GM12878 (cell line): ENCODE results near the gene LPIN3. TPM values are rescaled to one million over a fixed set of nuclear protein-coding genes. Genes with fewer than 3 reads are reported as not detected.

Experiments used
- ATAC-seq: fragments of 200-7000 bp; cut with Tn5 transposase; 3 replicates; pipeline ENCODE4 v1.9.1; 2020; ENCODE audit warnings: mild to moderate bottlenecking, moderate library complexity
- BruUV-seq: library from RNA; stranded (reverse); fragments of 400-500 nt; replicated peaks from 2 replicates; lab custom pipeline; 2021; lab: Mats Ljungman, UMichigan
- CTCF ChIA-PET: fragments of 300-600 bp; sonication (Branson Sonifier 250); formaldehyde crosslinking; extraction: SDS; loops from one replicate; lab custom pipeline; 2021; ENCODE audit warnings: inconsistent platforms; lab: Yijun Ruan, JAX
- POLR2A ChIA-PET: fragments of 350-600 bp; formaldehyde crosslinking; extraction: SDS; loops from one replicate; lab custom pipeline; 2021; ENCODE audit warnings: inconsistent platforms; lab: Charles Lee
- RAD21 ChIA-PET: fragments of 300-600 bp; sonication (Branson Sonifier 250); formaldehyde crosslinking; loops from one replicate; lab custom pipeline; 2023; ENCODE audit warnings: antibody characterized with exemption; ENCODE audit not compliant: unreplicated experiment; lab: Charles Lee
- SMC1A ChIA-PET: fragments of 300-600 bp; sonication (Branson Sonifier 250); formaldehyde crosslinking; loops from one replicate; lab custom pipeline; 2023; ENCODE audit not compliant: unreplicated experiment, uncharacterized antibody; lab: Charles Lee
- DNase-seq: peaks from one replicate; pipeline ENCODE4 v3.0.0-alpha.2; 2011; ENCODE audit warnings: low read depth, low spot score
- FAIRE-seq: peaks from 3 replicates; lab custom pipeline; 2011; peaks lifted over from hg19 to GRCh38; lab: Jason Lieb, UNC
- H2AFZ ChIP-seq: 2 replicates; pipeline ENCODE4 v1.6.0; 2011; ENCODE audit warnings: low read depth, low read length, control low read depth; ENCODE audit not compliant: control insufficient read depth
- H3K27ac ChIP-seq: 2 replicates; pipeline ENCODE4 v1.5.1; 2011; ENCODE audit warnings: control low read depth; ENCODE audit not compliant: control insufficient read depth, insufficient read depth
- H3K27me3 ChIP-seq, 2 experiments: replicated peaks in 1 of 2; 2 replicates each; pipeline versions ENCODE4 v1.6.0 to v1.6.1; 2011; ENCODE audit warnings: low read length in 1 of 2; ENCODE audit not compliant: control insufficient read depth in 2 of 2, insufficient read depth in 2 of 2
- H3K36me3 ChIP-seq, 2 experiments: 2 replicates each; pipeline ENCODE4 v1.5.1; 2011; ENCODE audit warnings: low read length in 1 of 2; ENCODE audit not compliant: control insufficient read depth in 2 of 2, insufficient read depth in 2 of 2
- H3K4me1 ChIP-seq: 2 replicates; pipeline ENCODE4 v1.6.1; 2011; ENCODE audit warnings: mild to moderate bottlenecking, low read length, moderate library complexity, mixed read lengths; ENCODE audit not compliant: control insufficient read depth, insufficient read depth
- H3K4me2 ChIP-seq: 2 replicates; pipeline ENCODE4 v1.6.0; 2011; ENCODE audit warnings: control low read depth; ENCODE audit not compliant: control insufficient read depth, insufficient read depth
- H3K4me3 ChIP-seq: fragments of 200-600 bp; sonication (generic); 2 replicates; pipeline ENCODE4 v1.5.1; 2016
- H3K79me2 ChIP-seq: 2 replicates; pipeline ENCODE4 v1.6.0; 2011; ENCODE audit warnings: low read length; ENCODE audit not compliant: control insufficient read depth, insufficient read depth
- H3K9ac ChIP-seq: 2 replicates; pipeline ENCODE4 v1.8.0; 2011; ENCODE audit warnings: low read length, control low read depth, mixed read lengths; ENCODE audit not compliant: control insufficient read depth, insufficient read depth
- H3K9me3 ChIP-seq: replicated peaks from 3 replicates; pipeline ENCODE4 v1.5.1; 2011; ENCODE audit warnings: mild to moderate bottlenecking, low read length; ENCODE audit not compliant: control insufficient read depth, insufficient read depth
- H4K20me1 ChIP-seq: 2 replicates; pipeline ENCODE4 v1.6.0; 2011; ENCODE audit not compliant: control insufficient read depth, insufficient read depth
- CUX1 ChIP-seq: IDR thresholded peaks from 2 replicates; pipeline ENCODE4 v1.6.1; 2012; ENCODE audit warnings: improper control_type of control experiment, low read depth, low read length; ENCODE audit not compliant: insufficient replicate concordance
- IRF4 ChIP-seq: IDR thresholded peaks from 2 replicates; pipeline ENCODE4 v1.6.1; 2011; ENCODE audit warnings: low read depth, low read length
- NR2C2 ChIP-seq: IDR thresholded peaks from 2 replicates; pipeline ENCODE4 v1.6.1; 2011; ENCODE audit warnings: borderline replicate concordance, low read depth; ENCODE audit not compliant: control insufficient read depth, insufficient read length
- PAX5 ChIP-seq: IDR thresholded peaks from 2 replicates; pipeline ENCODE4 v1.6.1; 2011; ENCODE audit warnings: low read depth, low read length, borderline replicate concordance
- POU2F2 ChIP-seq: IDR thresholded peaks from 3 replicates; pipeline ENCODE4 v1.6.1; 2011; ENCODE audit warnings: low read depth, mild to moderate bottlenecking, low read length, borderline replicate concordance
- SMARCA5 ChIP-seq: fragments of 450-650 bp; IDR thresholded peaks from 2 replicates; pipeline ENCODE4 v1.6.1; 2017; ENCODE audit warnings: mild to moderate bottlenecking
- SUZ12 ChIP-seq: fragments of 200-600 bp; sonication (generic); IDR thresholded peaks from one replicate; pipeline ENCODE4 v1.6.1; 2018; ENCODE audit warnings: antibody characterized with exemption, mild to moderate bottlenecking; ENCODE audit not compliant: unreplicated experiment
- YBX1 ChIP-seq: fragments of 450-650 bp; IDR thresholded peaks from 2 replicates; pipeline ENCODE4 v1.6.1; 2016; ENCODE audit warnings: antibody characterized with exemption
- ZBTB4 ChIP-seq: fragments of 450-650 bp; formaldehyde crosslinking; IDR thresholded peaks from 2 replicates; pipeline ENCODE4 v1.4.0; 2022; ENCODE audit warnings: mild to moderate bottlenecking, moderate library complexity
- WGBS: methylation state at CpG from one replicate; pipeline ENCODE4 v1.1.6; 2016; ENCODE audit warnings: low lambda C conversion rate; ENCODE audit not compliant: insufficient replicate concordance, insufficient coverage; ENCODE audit errors: missing lambda C conversion rate; 5-methylcytosine and 5-hydroxymethylcytosine counted together
- in situ Hi-C: fragments of 300-500 bp; cut with MboI; formaldehyde crosslinking; loops from 9 replicates; pipeline ENCODE4 v1.14.3; 2018; ENCODE audit warnings: mixed read lengths
- intact Hi-C: fragments of 100-400 bp; cut with micrococcal nuclease; formaldehyde crosslinking; loops from one replicate; pipeline ENCODE4 v1.14.2; 2022; ENCODE audit not compliant: unreplicated experiment
- polyA plus RNA-seq, 11 experiments: library from polyadenylated mRNA; depleted of rRNA in 4 of 11; unstranded in 6 of 11; stranded (reverse) in 5 of 11; fragments of >200 nt; fragmentation: Nextera tagmentation in 4 of 11; fragmentation: Illumina TruSeq in 1 of 11; extraction: Ambion mirVana in 4 of 11; extraction: Trizol in 1 of 11; gene quantifications; 1 replicate in 1 of 11; 2 replicates in 10 of 11; pipeline versions ENCODE4 v1.2.1 to v1.2.3, GENCODE V29; 2011 to 2016; ENCODE audit warnings: inconsistent platforms in 2 of 11, missing spikeins in 2 of 11, low read depth in 1 of 11
- total RNA-seq, 4 experiments: library from RNA; depleted of rRNA in 3 of 4; stranded (reverse); fragments of >200 nt in 3 of 4; fragmentation: Illumina TruSeq in 1 of 4; extraction: Trizol in 1 of 4; gene quantifications; 2 replicates each; pipeline versions ENCODE4 v1.2.1 to v1.2.3, GENCODE V29; 2013 to 2021
- TF ChIP-seq, protein P1 (sequence below): IDR thresholded peaks from 2 replicates; pipeline ENCODE4 v1.6.1; 2012; ENCODE audit warnings: low read depth, low read length, improper control_type of control experiment
- TF ChIP-seq, protein P2 (sequence below): fragments of 450-650 bp; IDR thresholded peaks from 2 replicates; pipeline ENCODE4 v1.6.1; 2017; ENCODE audit warnings: mild to moderate bottlenecking, moderate library complexity

Gene LPIN3
- total and polyA plus RNA-seq, 10 of the 15 experiments (the other 5 are each of a cell fraction or from before 2014, with no cell fraction given), result 0.13 to 1.3 (median 0.51) TPM

GRCh38 chr20:41406896-41407444 lies 66.3 kb downstream of the LPIN3 start:
- RAD21 ChIA-PET, result no interaction called here
- TF ChIP-seq PAX5 (no peak), POU2F2 (no peak), CUX1 (no peak), IRF4 (no peak), SMARCA5 (no peak), ZBTB4 (no peak), YBX1 (no peak), SUZ12 (no peak), NR2C2 (no peak)
- TF ChIP-seq, protein P1, sequence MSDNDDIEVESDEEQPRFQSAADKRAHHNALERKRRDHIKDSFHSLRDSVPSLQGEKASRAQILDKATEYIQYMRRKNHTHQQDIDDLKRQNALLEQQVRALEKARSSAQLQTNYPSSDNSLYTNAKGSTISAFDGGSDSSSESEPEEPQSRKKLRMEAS, result no peak
- TF ChIP-seq, protein P2, sequence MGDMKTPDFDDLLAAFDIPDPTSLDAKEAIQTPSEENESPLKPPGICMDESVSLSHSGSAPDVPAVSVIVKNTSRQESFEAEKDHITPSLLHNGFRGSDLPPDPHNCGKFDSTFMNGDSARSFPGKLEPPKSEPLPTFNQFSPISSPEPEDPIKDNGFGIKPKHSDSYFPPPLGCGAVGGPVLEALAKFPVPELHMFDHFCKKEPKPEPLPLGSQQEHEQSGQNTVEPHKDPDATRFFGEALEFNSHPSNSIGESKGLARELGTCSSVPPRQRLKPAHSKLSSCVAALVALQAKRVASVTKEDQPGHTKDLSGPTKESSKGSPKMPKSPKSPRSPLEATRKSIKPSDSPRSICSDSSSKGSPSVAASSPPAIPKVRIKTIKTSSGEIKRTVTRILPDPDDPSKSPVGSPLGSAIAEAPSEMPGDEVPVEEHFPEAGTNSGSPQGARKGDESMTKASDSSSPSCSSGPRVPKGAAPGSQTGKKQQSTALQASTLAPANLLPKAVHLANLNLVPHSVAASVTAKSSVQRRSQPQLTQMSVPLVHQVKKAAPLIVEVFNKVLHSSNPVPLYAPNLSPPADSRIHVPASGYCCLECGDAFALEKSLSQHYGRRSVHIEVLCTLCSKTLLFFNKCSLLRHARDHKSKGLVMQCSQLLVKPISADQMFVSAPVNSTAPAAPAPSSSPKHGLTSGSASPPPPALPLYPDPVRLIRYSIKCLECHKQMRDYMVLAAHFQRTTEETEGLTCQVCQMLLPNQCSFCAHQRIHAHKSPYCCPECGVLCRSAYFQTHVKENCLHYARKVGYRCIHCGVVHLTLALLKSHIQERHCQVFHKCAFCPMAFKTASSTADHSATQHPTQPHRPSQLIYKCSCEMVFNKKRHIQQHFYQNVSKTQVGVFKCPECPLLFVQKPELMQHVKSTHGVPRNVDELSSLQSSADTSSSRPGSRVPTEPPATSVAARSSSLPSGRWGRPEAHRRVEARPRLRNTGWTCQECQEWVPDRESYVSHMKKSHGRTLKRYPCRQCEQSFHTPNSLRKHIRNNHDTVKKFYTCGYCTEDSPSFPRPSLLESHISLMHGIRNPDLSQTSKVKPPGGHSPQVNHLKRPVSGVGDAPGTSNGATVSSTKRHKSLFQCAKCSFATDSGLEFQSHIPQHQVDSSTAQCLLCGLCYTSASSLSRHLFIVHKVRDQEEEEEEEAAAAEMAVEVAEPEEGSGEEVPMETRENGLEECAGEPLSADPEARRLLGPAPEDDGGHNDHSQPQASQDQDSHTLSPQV, result no peak

More at GRCh38 chr20:41406896-41407444, 66.3 kb downstream of the LPIN3 start:
- SMC1A ChIA-PET, result interaction anchor here (0.8 kb wide), 1 partner anchor 110 kb away, joined by 3 read pairs; no protein-coding TSS in a partner anchor
- 92% methylated on average over 7 of the region's 7 CpGs for WGBS
- Histone ChIP-seq H3K79me2 (no peaks in the 10 kb centered on the region), H3K27me3 (no peaks in the 10 kb centered on the region), H3K4me2 (no peak overlapping the region), H3K9me3 (no peaks in the 10 kb centered on the region), H3K9ac (no peak overlapping the region), H2AFZ (no peak overlapping the region), H3K36me3 (peaks cover 8 to 13% of the 10 kb centered on the region in 2 experiments), H3K27ac (no peak overlapping the region), H3K4me1 (peaks cover 17% of the 10 kb centered on the region), H3K4me3 (no peak overlapping the region), H4K20me1 (no peaks in the 10 kb centered on the region)
- POLR2A ChIA-PET, result no interaction called here
- in situ Hi-C loops, result no loop called here
- DNase-seq, result no peak
- intact Hi-C loops, result no loop called here
- BruUV-seq, result no TSS peak
- no peak for ATAC-seq
- CTCF ChIA-PET, result no interaction called here
- FAIRE-seq, result no peak
